ENCODE results near the gene TCTN1.

Gene TCTN1

GRCh38 chr12:110680032-110680431, 66.1 kb downstream of the TCTN1 start:
- no peak for DNase-seq (ENCODE audit: low spot score)

- no peak for DNase-seq (ENCODE audit: low spot score)
These were observed 70.0 kb downstream of the TCTN1 start for GRCh38 chr12:110683888-110684287.

- no peak for DNase-seq (ENCODE audit: low spot score)
These were observed 70.4 kb downstream of the TCTN1 start for GRCh38 chr12:110684312-110684836.

GRCh38 chr12:110686294-110686903, 72.5 kb downstream of the TCTN1 start:
- no peak for DNase-seq (ENCODE audit: low spot score)

- DNase-seq (ENCODE audit: low spot score), result no peak
These were observed 73.7 kb downstream of the TCTN1 start for GRCh38 chr12:110687396-110688169.

GRCh38 chr12:110688446-110689280, 74.7 kb downstream of the TCTN1 start, which contains the start of gene HVCN1:
Gene HVCN1, minus strand, starts transcription at chr12:110689115. Its CDS starts 5,870 bp downstream, at chr12:110683245.
- no peak for DNase-seq (ENCODE audit: low spot score)

- peak; percentile 7 for DNase-seq (ENCODE audit: low spot score)
These were observed 75.6 kb downstream of the TCTN1 start for GRCh38 chr12:110689281-110690126.

GRCh38 chr12:110690127-110690430, 76.2 kb downstream of the TCTN1 start:
- no peak for DNase-seq (ENCODE audit: low spot score)

GRCh38 chr12:110693731-110694130, 79.8 kb downstream of the TCTN1 start:
- no peak for DNase-seq (ENCODE audit: low spot score)

- no peak for DNase-seq (ENCODE audit: low spot score)
These were observed 80.5 kb downstream of the TCTN1 start for GRCh38 chr12:110694330-110694901.

- no peak for DNase-seq (ENCODE audit: low spot score)
These were observed 82.4 kb downstream of the TCTN1 start for GRCh38 chr12:110696283-110696682.

GRCh38 chr12:110697236-110697635, 83.3 kb downstream of the TCTN1 start:
- no peak for DNase-seq (ENCODE audit: low spot score)

GRCh38 chr12:110698171-110698902, 84.4 kb downstream of the TCTN1 start:
- peak; percentile 84 for DNase-seq (ENCODE audit: low spot score)
